IMR-90 (cell line): ENCODE data around the gene TSTD2. TPM values are rescaled to one million over a fixed set of nuclear protein-coding genes. Genes with fewer than 3 reads are reported as not detected.

Source experiments
- ATAC-seq: fragments of 200-7000 bp; cut with Tn5 transposase; 2 replicates; pipeline ENCODE4 v1.9.1; 2020; ENCODE audit warnings: low read depth, mild to moderate bottlenecking, moderate library complexity
- BruUV-seq: library from RNA; stranded (reverse); fragments of 400-500 nt; replicated peaks from 2 replicates; lab custom pipeline; 2021; lab: Mats Ljungman, UMichigan
- CTCF ChIA-PET: fragments of 300-600 bp; formaldehyde crosslinking; extraction: SDS; loops from one replicate; lab custom pipeline; 2021; ENCODE audit warnings: antibody characterized with exemption; lab: Yijun Ruan, JAX
- POLR2A ChIA-PET: fragments of 300-600 bp; sonication (Branson Sonifier 250); formaldehyde crosslinking; loops from one replicate; lab custom pipeline; 2022; ENCODE audit warnings: antibody characterized with exemption; ENCODE audit not compliant: unreplicated experiment; lab: Charles Lee
- DNase-seq: peaks from one replicate; pipeline ENCODE4 v3.0.0; 2013
- H2AFZ ChIP-seq: replicated peaks from 2 replicates; pipeline ENCODE3; 2013; ENCODE audit warnings: low read length, mild to moderate bottlenecking; ENCODE audit not compliant: poor library complexity
- H2AK5ac ChIP-seq: 2 replicates; pipeline ENCODE4 v1.6.1; 2013; ENCODE audit warnings: low read depth, low read length, inconsistent platforms
- H2AK9ac ChIP-seq: replicated peaks from 2 replicates; pipeline ENCODE3; 2013; ENCODE audit warnings: mild to moderate bottlenecking, low read depth, low read length, moderate library complexity; ENCODE audit not compliant: poor library complexity
- H2BK120ac ChIP-seq: 2 replicates; pipeline ENCODE4 v1.6.1; 2013; ENCODE audit warnings: low read depth, low read length, inconsistent platforms
- H2BK15ac ChIP-seq: 3 replicates; pipeline ENCODE4 v1.6.1; 2013; ENCODE audit warnings: low read depth, low read length, inconsistent platforms
- H2BK20ac ChIP-seq: 2 replicates; pipeline ENCODE4 v1.6.1; 2013; ENCODE audit warnings: low read depth, mild to moderate bottlenecking, inconsistent platforms, low read length, moderate library complexity
- H2BK5ac ChIP-seq: 2 replicates; pipeline ENCODE4 v1.6.1; 2013; ENCODE audit warnings: mild to moderate bottlenecking, low read depth, low read length, inconsistent platforms; ENCODE audit not compliant: poor library complexity, severe bottlenecking
- H3K14ac ChIP-seq: replicated peaks from 2 replicates; pipeline ENCODE4 v1.6.1; 2013; ENCODE audit warnings: low read depth, low read length, inconsistent platforms
- H3K18ac ChIP-seq: 2 replicates; pipeline ENCODE4 v1.6.1; 2013; ENCODE audit warnings: low read depth, low read length, control low read depth
- H3K23ac ChIP-seq: 2 replicates; pipeline ENCODE4 v1.6.1; 2013; ENCODE audit warnings: low read depth, low read length, inconsistent platforms
- H3K27ac ChIP-seq: 2 replicates; pipeline ENCODE4 v1.5.1; 2013; ENCODE audit warnings: mild to moderate bottlenecking, control low read depth, low read length; ENCODE audit not compliant: insufficient read depth
- H3K27me3 ChIP-seq: 2 replicates; pipeline ENCODE4 v1.6.1; 2013; ENCODE audit warnings: low read length; ENCODE audit not compliant: control insufficient read depth, insufficient read depth
- H3K36me3 ChIP-seq: 2 replicates; pipeline ENCODE4 v1.6.1; 2013; ENCODE audit warnings: low read length, mixed read lengths; ENCODE audit not compliant: control insufficient read depth, insufficient read depth
- H3K4ac ChIP-seq: 2 replicates; pipeline ENCODE4 v1.6.1; 2013; ENCODE audit warnings: low read depth, low read length, inconsistent platforms
- H3K4me1 ChIP-seq: 2 replicates; pipeline ENCODE4 v1.6.1; 2013; ENCODE audit warnings: low read length, mixed read lengths; ENCODE audit not compliant: control insufficient read depth, insufficient read depth
- H3K4me2 ChIP-seq: 2 replicates; pipeline ENCODE4 v1.6.1; 2013; ENCODE audit warnings: low read depth, mild to moderate bottlenecking, control low read depth, low read length, moderate library complexity
- H3K4me3 ChIP-seq: 2 replicates; pipeline ENCODE4 v1.5.1; 2013; ENCODE audit warnings: low read depth, mild to moderate bottlenecking, control low read depth, low read length, moderate library complexity; ENCODE audit not compliant: insufficient read depth
- H3K56ac ChIP-seq: 2 replicates; pipeline ENCODE4 v1.6.1; 2013; ENCODE audit warnings: low read length, inconsistent platforms; ENCODE audit not compliant: insufficient read depth; ENCODE audit errors: extremely low read depth
- H3K79me1 ChIP-seq, 2 experiments: 2 replicates each; pipeline ENCODE4 v1.6.1; 2013; ENCODE audit warnings: low read length in 2 of 2, inconsistent platforms in 1 of 2, low read depth in 1 of 2
- H3K9ac ChIP-seq: 2 replicates; pipeline ENCODE4 v1.6.1; 2013; ENCODE audit warnings: low read depth, low read length, control low read depth
- H3K9me1 ChIP-seq: 2 replicates; pipeline ENCODE4 v1.6.1; 2013; ENCODE audit warnings: low read length, inconsistent platforms; ENCODE audit not compliant: insufficient read depth
- H3K9me3 ChIP-seq: 2 replicates; pipeline ENCODE4 v1.6.1; 2013; ENCODE audit warnings: low read length; ENCODE audit not compliant: control insufficient read depth, insufficient read depth
- H4K20me1 ChIP-seq: 2 replicates; pipeline ENCODE4 v1.6.1; 2013; ENCODE audit warnings: low read length, inconsistent platforms; ENCODE audit not compliant: insufficient read depth
- H4K5ac ChIP-seq: 2 replicates; pipeline ENCODE4 v1.6.1; 2013; ENCODE audit warnings: mild to moderate bottlenecking, low read depth, low read length, control low read depth
- H4K8ac ChIP-seq, 2 experiments: 2 replicates each; pipeline ENCODE4 v1.6.1; 2013; ENCODE audit warnings: low read depth in 2 of 2, low read length in 2 of 2, control low read depth in 1 of 2, inconsistent platforms in 1 of 2
- H4K91ac ChIP-seq: 2 replicates; pipeline ENCODE4 v1.6.1; 2013; ENCODE audit warnings: low read depth, low read length, inconsistent platforms; ENCODE audit not compliant: insufficient read depth
- BHLHE40 ChIP-seq: fragments of 150-350 bp; IDR thresholded peaks from 2 replicates; pipeline ENCODE4 v1.6.1; 2016; ENCODE audit warnings: mild to moderate bottlenecking, low read depth, low read length
- CEBPB ChIP-seq: IDR thresholded peaks from 2 replicates; pipeline ENCODE4 v1.6.1; 2012; ENCODE audit warnings: low read depth, low read length, improper control_type of control experiment
- CHD1 ChIP-seq: IDR thresholded peaks from 2 replicates; pipeline ENCODE4 v1.6.1; 2012; ENCODE audit warnings: low read depth, low read length, improper control_type of control experiment
- FOS ChIP-seq: fragments of 150-350 bp; IDR thresholded peaks from 2 replicates; pipeline ENCODE4 v1.6.1; 2016; ENCODE audit warnings: low read depth, low read length
- MAFK ChIP-seq: IDR thresholded peaks from 2 replicates; pipeline ENCODE4 v1.6.1; 2012; ENCODE audit warnings: low read depth, low read length, improper control_type of control experiment
- MAZ ChIP-seq: IDR thresholded peaks from 2 replicates; pipeline ENCODE4 v1.6.1; 2012; ENCODE audit warnings: low read depth, mild to moderate bottlenecking, low read length, improper control_type of control experiment, moderate library complexity, borderline replicate concordance
- MXI1 ChIP-seq: IDR thresholded peaks from 2 replicates; pipeline ENCODE4 v1.6.1; 2012; ENCODE audit warnings: low read depth, mild to moderate bottlenecking, low read length, moderate library complexity, borderline replicate concordance
- NFE2L2 ChIP-seq: fragments of 150-350 bp; IDR thresholded peaks from 2 replicates; pipeline ENCODE4 v1.6.1; 2016; ENCODE audit warnings: low read depth, mild to moderate bottlenecking, low read length
- POLR2A ChIP-seq: IDR thresholded peaks from 2 replicates; pipeline ENCODE4 v1.6.1; 2012; ENCODE audit warnings: mild to moderate bottlenecking, low read depth, low read length
- RAD21 ChIP-seq: IDR thresholded peaks from 2 replicates; pipeline ENCODE4 v1.6.1; 2012; ENCODE audit warnings: low read length, improper control_type of control experiment
- RCOR1 ChIP-seq: IDR thresholded peaks from 2 replicates; pipeline ENCODE4 v1.6.1; 2012; ENCODE audit warnings: mild to moderate bottlenecking, low read length, improper control_type of control experiment; ENCODE audit not compliant: insufficient replicate concordance
- RFX5 ChIP-seq: IDR thresholded peaks from 2 replicates; pipeline ENCODE4 v1.8.0; 2012; ENCODE audit warnings: low read depth, mild to moderate bottlenecking, low read length, moderate library complexity
- SMC3 ChIP-seq: fragments of 150-350 bp; IDR thresholded peaks from 2 replicates; pipeline ENCODE4 v1.6.1; 2016; ENCODE audit warnings: low read depth, mild to moderate bottlenecking, antibody characterized with exemption, low read length, moderate library complexity
- WGBS, 2 experiments: methylation state at CpG; one replicate each; pipeline versions ENCODE4 v1.1.5 to v1.1.7; 2013; ENCODE audit warnings: missing lambda C conversion rate in 2 of 2; ENCODE audit not compliant: insufficient read length in 1 of 2; ENCODE audit errors: extremely low coverage in 2 of 2; 5-methylcytosine and 5-hydroxymethylcytosine counted together
- dilution Hi-C: fragments of 300-500 bp; cut with HindIII; formaldehyde crosslinking; loops from one replicate; pipeline ENCODE4 v1.14.3; 2018; ENCODE audit warnings: low sequenced_read_pairs; ENCODE audit not compliant: unreplicated experiment
- in situ Hi-C: fragments of 300-500 bp; cut with MboI; formaldehyde crosslinking; loops from 3 replicates; pipeline ENCODE4 v1.14.3; 2019; ENCODE audit warnings: low sequenced_read_pairs, inconsistent platforms, mixed read lengths
- intact Hi-C: fragments of 100-400 bp; cut with micrococcal nuclease; formaldehyde crosslinking; loops from 2 replicates; pipeline ENCODE4 v1.10.0; 2022
- polyA plus RNA-seq, 3 experiments: library from polyadenylated mRNA; depleted of rRNA; stranded (reverse); fragments of >200 nt; gene quantifications; 2 replicates each; pipeline ENCODE4 v1.2.3, GENCODE V29; 2012; ENCODE audit warnings: low replicate concordance in 1 of 3
- total RNA-seq: library from RNA; depleted of rRNA; stranded (reverse); fragments of >200 nt; gene quantifications from 2 replicates; pipeline ENCODE4 v1.2.3, GENCODE V29; 2012
- TF ChIP-seq, protein P1 (sequence below): conservative IDR thresholded peaks from 2 replicates; pipeline ENCODE4 v1.5.1; 2012; ENCODE audit warnings: mild to moderate bottlenecking, low read depth, low read length, improper control_type of control experiment
- TF ChIP-seq, protein P2 (sequence below): fragments of 150-350 bp; IDR thresholded peaks from 2 replicates; pipeline ENCODE4 v1.6.1; 2017; ENCODE audit warnings: mild to moderate bottlenecking, antibody characterized with exemption, low read length, low read depth
- TF ChIP-seq, protein P3 (sequence below): fragments of 150-350 bp; IDR thresholded peaks from 2 replicates; pipeline ENCODE4 v1.6.1; 2016; ENCODE audit warnings: low read depth, mild to moderate bottlenecking, low read length, moderate library complexity, borderline replicate concordance

The TSTD2 gene
- total and polyA plus RNA-seq, 2 of the 4 experiments (the other 2 are of a cell fraction), result 11.2 to 16.3 TPM

DNA sequence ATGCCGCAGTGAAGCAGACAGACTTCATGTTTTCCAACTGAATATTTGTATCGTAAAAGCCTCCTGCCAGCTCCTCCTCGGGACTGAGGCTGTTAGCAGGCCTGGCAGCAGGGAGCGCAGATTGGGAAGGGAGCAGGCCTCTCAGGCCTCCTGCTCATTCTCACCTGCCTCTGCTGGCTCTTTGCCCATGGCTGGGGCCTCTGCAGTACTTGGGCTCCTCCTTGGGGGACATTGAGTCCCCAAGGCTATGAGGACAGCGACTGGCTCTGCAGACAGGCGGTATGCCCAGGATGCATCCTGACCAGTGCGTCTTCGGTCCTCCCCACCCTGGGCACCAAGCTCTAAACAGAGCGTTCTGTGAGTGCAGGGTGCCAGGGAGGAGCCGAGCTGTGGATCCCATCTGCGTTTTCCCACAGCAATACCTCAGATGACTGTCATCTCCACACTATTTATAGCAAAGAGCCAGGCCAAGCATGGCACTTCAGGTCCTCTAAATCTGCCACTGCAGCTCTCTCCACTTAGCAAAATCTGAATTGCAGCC is 38.7 kb downstream of the TSTD2 start:
- H3K9me3 ChIP-seq, result no peaks in the 10 kb centered on the region
- H2AK5ac ChIP-seq, result no peak overlapping the region
- H3K79me1 ChIP-seq, result no peaks in the 10 kb centered on the region
- intact Hi-C loops, result no loop called here
- no peak overlapping the region for H3K4me2 ChIP-seq
- H3K36me3 ChIP-seq, result peaks cover 3% of the 10 kb centered on the region; the same call in 1 of the 2 replicates
- H2AK9ac ChIP-seq, result no peak overlapping the region
- H4K5ac ChIP-seq, result no peak overlapping the region
- no peak overlapping the region for H2BK5ac ChIP-seq
- no peak overlapping the region for H3K23ac ChIP-seq
- H2BK120ac ChIP-seq, result no peak overlapping the region
- BruUV-seq, result no TSS peak
- no peak overlapping the region for H3K18ac ChIP-seq
- CTCF ChIA-PET, result interaction anchor here (1.2 to 3.7 kb wide), 2 partner anchors 123 to 125 kb away, joined by 4 to 17 read pairs; no protein-coding TSS in a partner anchor
- H3K14ac ChIP-seq, result no peak overlapping the region
- H3K9ac ChIP-seq, result no peak overlapping the region
- DNase-seq (no peak), ATAC-seq (no peak)
- H3K4me3 ChIP-seq, result no peak overlapping the region
- no peaks in the 10 kb centered on the region for H4K20me1 ChIP-seq
- H3K4me1 ChIP-seq, result no peaks in the 10 kb centered on the region; the same call in 1 of the 2 replicates
- no peaks in the 10 kb centered on the region for H3K9me1 ChIP-seq
- no peak for TF ChIP-seq RFX5
- no peak for TF ChIP-seq MAZ
- TF ChIP-seq CEBPB, result no peak
- no peak for TF ChIP-seq NFE2L2
- no peak for TF ChIP-seq SMC3
- no peak for TF ChIP-seq FOS
- TF ChIP-seq, protein P1, sequence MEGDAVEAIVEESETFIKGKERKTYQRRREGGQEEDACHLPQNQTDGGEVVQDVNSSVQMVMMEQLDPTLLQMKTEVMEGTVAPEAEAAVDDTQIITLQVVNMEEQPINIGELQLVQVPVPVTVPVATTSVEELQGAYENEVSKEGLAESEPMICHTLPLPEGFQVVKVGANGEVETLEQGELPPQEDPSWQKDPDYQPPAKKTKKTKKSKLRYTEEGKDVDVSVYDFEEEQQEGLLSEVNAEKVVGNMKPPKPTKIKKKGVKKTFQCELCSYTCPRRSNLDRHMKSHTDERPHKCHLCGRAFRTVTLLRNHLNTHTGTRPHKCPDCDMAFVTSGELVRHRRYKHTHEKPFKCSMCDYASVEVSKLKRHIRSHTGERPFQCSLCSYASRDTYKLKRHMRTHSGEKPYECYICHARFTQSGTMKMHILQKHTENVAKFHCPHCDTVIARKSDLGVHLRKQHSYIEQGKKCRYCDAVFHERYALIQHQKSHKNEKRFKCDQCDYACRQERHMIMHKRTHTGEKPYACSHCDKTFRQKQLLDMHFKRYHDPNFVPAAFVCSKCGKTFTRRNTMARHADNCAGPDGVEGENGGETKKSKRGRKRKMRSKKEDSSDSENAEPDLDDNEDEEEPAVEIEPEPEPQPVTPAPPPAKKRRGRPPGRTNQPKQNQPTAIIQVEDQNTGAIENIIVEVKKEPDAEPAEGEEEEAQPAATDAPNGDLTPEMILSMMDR, result no peak
- no peak for TF ChIP-seq MAFK
- TF ChIP-seq, protein P2, sequence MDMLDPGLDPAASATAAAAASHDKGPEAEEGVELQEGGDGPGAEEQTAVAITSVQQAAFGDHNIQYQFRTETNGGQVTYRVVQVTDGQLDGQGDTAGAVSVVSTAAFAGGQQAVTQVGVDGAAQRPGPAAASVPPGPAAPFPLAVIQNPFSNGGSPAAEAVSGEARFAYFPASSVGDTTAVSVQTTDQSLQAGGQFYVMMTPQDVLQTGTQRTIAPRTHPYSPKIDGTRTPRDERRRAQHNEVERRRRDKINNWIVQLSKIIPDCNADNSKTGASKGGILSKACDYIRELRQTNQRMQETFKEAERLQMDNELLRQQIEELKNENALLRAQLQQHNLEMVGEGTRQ, result no peak
- TF ChIP-seq, protein P3, sequence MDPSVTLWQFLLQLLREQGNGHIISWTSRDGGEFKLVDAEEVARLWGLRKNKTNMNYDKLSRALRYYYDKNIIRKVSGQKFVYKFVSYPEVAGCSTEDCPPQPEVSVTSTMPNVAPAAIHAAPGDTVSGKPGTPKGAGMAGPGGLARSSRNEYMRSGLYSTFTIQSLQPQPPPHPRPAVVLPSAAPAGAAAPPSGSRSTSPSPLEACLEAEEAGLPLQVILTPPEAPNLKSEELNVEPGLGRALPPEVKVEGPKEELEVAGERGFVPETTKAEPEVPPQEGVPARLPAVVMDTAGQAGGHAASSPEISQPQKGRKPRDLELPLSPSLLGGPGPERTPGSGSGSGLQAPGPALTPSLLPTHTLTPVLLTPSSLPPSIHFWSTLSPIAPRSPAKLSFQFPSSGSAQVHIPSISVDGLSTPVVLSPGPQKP, result no peak
- no peak for TF ChIP-seq RAD21
- no peak for TF ChIP-seq POLR2A
- no peak for TF ChIP-seq MXI1
- TF ChIP-seq CHD1, result no peak
- TF ChIP-seq RCOR1, result no peak
- TF ChIP-seq BHLHE40, result no peak
- H3K27me3 ChIP-seq, result no peaks in the 10 kb centered on the region; the same call in 1 of the 2 replicates
- H3K56ac ChIP-seq, result no peak overlapping the region
- in situ Hi-C loops, result no loop called here
- dilution Hi-C loops, result no loop called here
- H3K4ac ChIP-seq, result no peak overlapping the region
- 76% methylated on average over 7 of the region's 11 CpGs; no CpG with 5 or more reads in 1 of the 2 experiments for WGBS, 2 experiments
- POLR2A ChIA-PET, result no interaction called here
- H4K91ac ChIP-seq, result no peak overlapping the region
- no peak overlapping the region for H2BK20ac ChIP-seq
- H2AFZ ChIP-seq, result peak overlapping the region; percentile 9
- no peak overlapping the region for H3K27ac ChIP-seq
- H2BK15ac ChIP-seq, result no peak overlapping the region
- H4K8ac ChIP-seq, result no peak overlapping the region
